Measurements from ENCODE around the gene OR4D2. TPM values are rescaled to one million over a fixed set of nuclear protein-coding genes. Genes with fewer than 3 reads are reported as not detected.
A peak's percentile ranks its signal among the peaks of the same experiment; 100 is the strongest.

Gene OR4D2
- total RNA-seq, 4 donors from 2014 or later: not detected

DNA sequence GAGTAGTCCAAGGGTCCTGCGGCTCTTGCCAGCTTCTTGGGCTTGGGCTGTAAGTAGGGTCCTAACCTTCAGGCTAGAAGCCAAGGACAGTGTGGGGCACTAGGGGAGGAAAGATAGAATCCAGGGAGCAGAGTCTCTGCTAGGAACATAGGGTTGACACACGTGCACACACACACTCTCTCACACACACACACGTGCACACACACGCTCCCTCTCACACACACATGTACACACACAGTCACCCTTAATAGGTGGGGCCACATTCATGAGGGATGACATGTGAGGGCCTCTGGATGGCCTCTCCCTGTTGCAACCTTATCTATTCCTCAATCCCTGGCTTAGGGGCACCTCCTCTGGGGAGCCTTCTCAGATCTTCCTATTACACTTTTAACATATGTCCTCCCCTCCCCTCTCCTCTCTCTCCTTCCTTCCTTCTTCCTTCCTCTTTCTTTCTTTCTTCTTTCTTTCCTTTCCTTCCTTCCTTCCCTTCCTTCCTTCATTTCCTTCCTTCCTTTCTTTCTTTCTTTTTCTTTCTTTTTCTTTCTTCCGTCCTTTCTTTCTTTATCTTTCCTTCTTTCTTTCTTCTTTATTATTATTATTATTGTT lies 28.8 kb downstream of the OR4D2 start:
- Histone ChIP-seq H3K36me3 (no peaks in the 10 kb centered on the region), H3K4me3 (no peak overlapping the region), H3K9me3 (no peaks in the 10 kb centered on the region), H3K4me1 (no peaks in the 10 kb centered on the region), H3K27ac (no peak overlapping the region), H3K27me3 (peaks cover 0 to 21% of the 10 kb centered on the region in 2 donors)
- TF ChIP-seq, protein P1, sequence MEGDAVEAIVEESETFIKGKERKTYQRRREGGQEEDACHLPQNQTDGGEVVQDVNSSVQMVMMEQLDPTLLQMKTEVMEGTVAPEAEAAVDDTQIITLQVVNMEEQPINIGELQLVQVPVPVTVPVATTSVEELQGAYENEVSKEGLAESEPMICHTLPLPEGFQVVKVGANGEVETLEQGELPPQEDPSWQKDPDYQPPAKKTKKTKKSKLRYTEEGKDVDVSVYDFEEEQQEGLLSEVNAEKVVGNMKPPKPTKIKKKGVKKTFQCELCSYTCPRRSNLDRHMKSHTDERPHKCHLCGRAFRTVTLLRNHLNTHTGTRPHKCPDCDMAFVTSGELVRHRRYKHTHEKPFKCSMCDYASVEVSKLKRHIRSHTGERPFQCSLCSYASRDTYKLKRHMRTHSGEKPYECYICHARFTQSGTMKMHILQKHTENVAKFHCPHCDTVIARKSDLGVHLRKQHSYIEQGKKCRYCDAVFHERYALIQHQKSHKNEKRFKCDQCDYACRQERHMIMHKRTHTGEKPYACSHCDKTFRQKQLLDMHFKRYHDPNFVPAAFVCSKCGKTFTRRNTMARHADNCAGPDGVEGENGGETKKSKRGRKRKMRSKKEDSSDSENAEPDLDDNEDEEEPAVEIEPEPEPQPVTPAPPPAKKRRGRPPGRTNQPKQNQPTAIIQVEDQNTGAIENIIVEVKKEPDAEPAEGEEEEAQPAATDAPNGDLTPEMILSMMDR (IDR thresholded peaks at IDR 0.05): no peak
- TF ChIP-seq POLR2A (IDR thresholded peaks at IDR 0.05) (no peak), EP300 (IDR thresholded peaks at IDR 0.05) (no peak)
- WGBS, 2 donors: 79 to 89% methylated on average over 5 of the region's 5 CpGs
- DNase-seq (ENCODE audit: low spot score in 2 of 2): no peak

DNA sequence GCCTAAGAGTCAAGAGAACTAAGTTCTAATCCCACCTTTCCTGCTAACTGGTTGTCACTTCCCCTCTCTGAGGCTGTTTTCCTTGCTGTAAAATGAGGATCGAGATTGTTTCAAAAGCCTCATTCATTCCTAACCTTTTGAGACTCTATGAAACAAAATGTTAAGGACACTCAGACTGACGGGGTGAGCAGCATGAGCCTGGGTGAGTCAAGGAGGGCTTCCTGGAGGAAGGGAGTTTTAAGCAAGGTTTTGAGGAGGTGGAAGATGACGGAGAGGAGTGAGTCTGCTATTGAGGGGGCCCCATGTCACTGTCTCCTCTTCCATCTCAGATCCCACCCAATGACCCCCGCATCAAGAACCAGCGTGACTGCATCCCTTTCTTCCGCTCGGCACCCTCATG lies 29.8 kb downstream of the OR4D2 start:
- WGBS, 2 donors: 62 to 69% methylated on average over 7 of the region's 7 CpGs
- DNase-seq (ENCODE audit: low spot score in 2 of 2): no peak
- H3K4me3 ChIP-seq: no peak overlapping the region
- no peaks in the 10 kb centered on the region for H3K4me1 ChIP-seq
- no peak for TF ChIP-seq EP300 (IDR thresholded peaks at IDR 0.05)
- TF ChIP-seq, protein P1 (IDR thresholded peaks at IDR 0.05): no peak
- TF ChIP-seq POLR2A (IDR thresholded peaks at IDR 0.05): no peak
- peaks cover 0 to 14% of the 10 kb centered on the region in 2 donors for H3K27me3 ChIP-seq
- no peak overlapping the region for H3K27ac ChIP-seq
- no peaks in the 10 kb centered on the region for H3K9me3 ChIP-seq
- no peaks in the 10 kb centered on the region for H3K36me3 ChIP-seq

DNA sequence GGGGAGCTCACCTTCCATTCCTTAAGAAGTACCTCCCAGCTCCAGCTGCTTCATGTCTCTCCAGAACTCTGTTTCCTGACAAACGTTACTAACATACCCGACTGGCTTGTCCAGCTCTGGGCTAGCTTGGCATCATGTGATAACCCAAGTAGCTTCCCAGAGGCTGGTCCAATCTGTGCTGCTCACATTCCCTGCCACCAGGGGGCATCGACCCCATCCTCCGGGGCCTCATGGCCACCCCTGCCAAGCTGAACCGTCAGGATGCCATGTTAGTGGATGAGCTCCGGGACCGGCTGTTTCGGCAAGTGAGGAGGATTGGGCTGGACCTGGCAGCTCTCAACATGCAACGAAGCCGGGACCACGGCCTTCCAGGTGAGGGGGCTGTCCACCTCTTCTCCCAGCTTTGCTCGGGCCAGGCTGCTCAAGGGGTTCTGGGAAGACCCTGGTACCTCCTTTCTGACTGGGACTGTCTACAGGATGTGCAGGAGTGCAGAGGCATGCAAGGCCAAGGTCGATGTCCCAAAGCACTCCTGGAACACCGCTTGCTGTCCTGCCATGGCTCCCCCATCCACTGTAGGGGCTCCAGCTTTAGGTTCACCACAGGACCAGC lies 33.3 kb downstream of the OR4D2 start:
- Histone ChIP-seq H3K4me1 (no peaks in the 10 kb centered on the region), H3K27me3 (peaks cover 0 to 7% of the 10 kb centered on the region in 2 donors), H3K36me3 (peaks cover 0 to 19% (median 5%) of the 10 kb centered on the region in 3 donors), H3K4me3 (no peak overlapping the region), H3K9me3 (no peaks in the 10 kb centered on the region), H3K27ac (no peak overlapping the region)
- WGBS, 2 donors: 40 to 44% methylated on average over 13 to 14 of the region's 14 CpGs
- TF ChIP-seq, protein P1 (IDR thresholded peaks at IDR 0.05): peak in 4 of 5 experiments; percentile 18 to 48 (median 26)
- TF ChIP-seq POLR2A (IDR thresholded peaks at IDR 0.05): no peak
- no peak for TF ChIP-seq EP300 (IDR thresholded peaks at IDR 0.05)
- DNase-seq (ENCODE audit: low spot score in 2 of 2): no peak

DNA sequence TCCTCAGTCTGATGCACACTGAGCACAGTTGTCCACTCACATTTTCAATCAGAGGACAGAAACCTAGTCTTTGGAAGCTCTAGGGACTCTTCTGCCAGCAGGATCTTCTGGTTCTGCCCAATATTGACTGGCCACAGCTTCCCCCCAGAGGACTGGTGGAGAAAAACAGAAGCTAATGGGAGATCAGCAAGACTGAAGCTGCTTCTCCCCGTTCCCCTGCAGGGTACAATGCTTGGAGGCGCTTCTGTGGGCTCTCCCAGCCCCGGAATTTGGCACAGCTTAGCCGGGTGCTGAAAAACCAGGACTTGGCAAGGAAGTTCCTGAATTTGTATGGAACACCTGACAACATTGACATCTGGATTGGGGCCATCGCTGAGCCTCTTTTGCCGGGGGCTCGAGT lies 36.1 kb downstream of the OR4D2 start:
- DNase-seq (ENCODE audit: low spot score in 2 of 2): no peak
- H3K27me3 ChIP-seq: peaks cover 0 to 4% of the 10 kb centered on the region in 2 donors
- H3K27ac ChIP-seq: no peak overlapping the region
- H3K9me3 ChIP-seq: no peaks in the 10 kb centered on the region
- 88% methylated on average over 7 of the region's 7 CpGs for WGBS, 2 donors
- H3K36me3 ChIP-seq: peaks cover 0 to 46% (median 5%) of the 10 kb centered on the region in 3 donors
- H3K4me3 ChIP-seq: no peak overlapping the region
- TF ChIP-seq EP300 (IDR thresholded peaks at IDR 0.05) (no peak), POLR2A (IDR thresholded peaks at IDR 0.05) (no peak)
- TF ChIP-seq, protein P1 (IDR thresholded peaks at IDR 0.05): no peak
- no peaks in the 10 kb centered on the region for H3K4me1 ChIP-seq

DNA sequence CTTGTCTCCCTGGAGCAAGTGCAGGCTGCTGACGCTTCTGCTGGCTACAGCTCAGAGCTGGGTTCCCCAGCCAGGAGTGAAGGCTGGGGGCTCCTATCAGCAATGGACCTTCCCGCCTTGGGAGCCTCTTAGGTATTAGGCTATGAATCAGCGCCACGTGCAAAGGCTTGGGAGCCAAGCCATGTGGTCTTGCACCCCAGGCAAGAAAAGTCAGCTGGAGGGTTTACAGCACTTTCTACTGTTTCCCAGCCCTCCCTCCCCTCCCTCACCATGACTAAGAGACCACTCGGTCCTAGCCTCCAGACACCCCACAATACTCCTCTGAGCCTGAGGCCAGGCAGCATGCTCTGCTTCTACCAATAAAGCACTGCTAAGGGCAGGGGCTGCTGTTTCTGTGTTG lies 38.0 kb downstream of the OR4D2 start:
- Histone ChIP-seq H3K27ac (no peak overlapping the region), H3K36me3 (peaks cover 0 to 63% (median 5%) of the 10 kb centered on the region in 3 donors), H3K4me3 (no peak overlapping the region), H3K27me3 (no peaks in the 10 kb centered on the region), H3K4me1 (no peaks in the 10 kb centered on the region), H3K9me3 (no peaks in the 10 kb centered on the region)
- 69 to 84% methylated on average over 5 of the region's 5 CpGs for WGBS, 2 donors
- TF ChIP-seq POLR2A (IDR thresholded peaks at IDR 0.05) (no peak), EP300 (IDR thresholded peaks at IDR 0.05) (no peak)
- TF ChIP-seq, protein P1 (IDR thresholded peaks at IDR 0.05): no peak
- no peak for DNase-seq (ENCODE audit: low spot score in 2 of 2)
